Gastroesophageal sphincter (tissue), 3 donors: ENCODE measurements around the gene FLRT2.
A peak's percentile ranks its signal among the peaks of the same experiment; 100 is the strongest.

Experiments used
- EP300 ChIP-seq: sonication (generic); formaldehyde crosslinking; IDR thresholded peaks from one replicate; pipeline ENCODE4 v1.6.1; 2017; ENCODE audit warnings: antibody characterized with exemption, mild to moderate bottlenecking
- POLR2A ChIP-seq, 2 donors: fragments of 450-650 bp; IDR thresholded peaks; one replicate each; pipeline ENCODE4 v1.6.1; 2017; ENCODE audit warnings: antibody characterized with exemption in 2 of 2, mild to moderate bottlenecking in 2 of 2, moderate library complexity in 1 of 2
- POLR2AphosphoS5 ChIP-seq: sonication (generic); formaldehyde crosslinking; IDR thresholded peaks from one replicate; pipeline ENCODE4 v1.6.1; 2017; ENCODE audit warnings: antibody characterized with exemption
- TF ChIP-seq, protein P1 (sequence below), 4 experiments: fragments of 200-600 bp in 2 of 4; fragments of 450-650 bp in 2 of 4; sonication (generic) in 1 of 4; IDR thresholded peaks; one replicate each; pipeline ENCODE4 v1.5.1; 2017 to 2019; ENCODE audit warnings: antibody characterized with exemption in 4 of 4, mild to moderate bottlenecking in 2 of 4, moderate library complexity in 2 of 4

DNA sequence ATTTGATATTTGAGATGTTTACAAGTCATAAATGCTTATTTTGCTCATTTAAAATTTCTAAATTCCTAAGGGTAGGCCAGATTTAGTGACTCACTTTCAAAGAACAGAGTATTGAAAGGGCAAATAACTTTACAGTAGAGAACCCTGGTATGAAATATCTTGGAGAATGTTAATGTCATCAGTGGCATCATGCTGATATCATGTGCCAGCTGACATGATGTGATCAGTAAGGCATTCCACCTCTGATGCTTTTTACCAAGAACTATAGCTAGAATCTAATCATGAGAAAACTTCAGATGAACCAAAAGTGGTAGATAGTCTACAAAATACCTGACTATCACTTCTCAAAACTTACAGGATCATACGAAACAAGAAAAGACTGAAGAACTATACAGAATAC is 2.9 kb upstream of the FLRT2 start:
- TF ChIP-seq, protein P1, sequence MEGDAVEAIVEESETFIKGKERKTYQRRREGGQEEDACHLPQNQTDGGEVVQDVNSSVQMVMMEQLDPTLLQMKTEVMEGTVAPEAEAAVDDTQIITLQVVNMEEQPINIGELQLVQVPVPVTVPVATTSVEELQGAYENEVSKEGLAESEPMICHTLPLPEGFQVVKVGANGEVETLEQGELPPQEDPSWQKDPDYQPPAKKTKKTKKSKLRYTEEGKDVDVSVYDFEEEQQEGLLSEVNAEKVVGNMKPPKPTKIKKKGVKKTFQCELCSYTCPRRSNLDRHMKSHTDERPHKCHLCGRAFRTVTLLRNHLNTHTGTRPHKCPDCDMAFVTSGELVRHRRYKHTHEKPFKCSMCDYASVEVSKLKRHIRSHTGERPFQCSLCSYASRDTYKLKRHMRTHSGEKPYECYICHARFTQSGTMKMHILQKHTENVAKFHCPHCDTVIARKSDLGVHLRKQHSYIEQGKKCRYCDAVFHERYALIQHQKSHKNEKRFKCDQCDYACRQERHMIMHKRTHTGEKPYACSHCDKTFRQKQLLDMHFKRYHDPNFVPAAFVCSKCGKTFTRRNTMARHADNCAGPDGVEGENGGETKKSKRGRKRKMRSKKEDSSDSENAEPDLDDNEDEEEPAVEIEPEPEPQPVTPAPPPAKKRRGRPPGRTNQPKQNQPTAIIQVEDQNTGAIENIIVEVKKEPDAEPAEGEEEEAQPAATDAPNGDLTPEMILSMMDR (IDR thresholded peaks at IDR 0.05) = no peak
- TF ChIP-seq EP300 (no peak), POLR2AphosphoS5 (peak; percentile 22), POLR2A (IDR thresholded peaks at IDR 0.05) (no peak)
